ENCODE measurements around the gene FAM3D.

The FAM3D gene

DNA sequence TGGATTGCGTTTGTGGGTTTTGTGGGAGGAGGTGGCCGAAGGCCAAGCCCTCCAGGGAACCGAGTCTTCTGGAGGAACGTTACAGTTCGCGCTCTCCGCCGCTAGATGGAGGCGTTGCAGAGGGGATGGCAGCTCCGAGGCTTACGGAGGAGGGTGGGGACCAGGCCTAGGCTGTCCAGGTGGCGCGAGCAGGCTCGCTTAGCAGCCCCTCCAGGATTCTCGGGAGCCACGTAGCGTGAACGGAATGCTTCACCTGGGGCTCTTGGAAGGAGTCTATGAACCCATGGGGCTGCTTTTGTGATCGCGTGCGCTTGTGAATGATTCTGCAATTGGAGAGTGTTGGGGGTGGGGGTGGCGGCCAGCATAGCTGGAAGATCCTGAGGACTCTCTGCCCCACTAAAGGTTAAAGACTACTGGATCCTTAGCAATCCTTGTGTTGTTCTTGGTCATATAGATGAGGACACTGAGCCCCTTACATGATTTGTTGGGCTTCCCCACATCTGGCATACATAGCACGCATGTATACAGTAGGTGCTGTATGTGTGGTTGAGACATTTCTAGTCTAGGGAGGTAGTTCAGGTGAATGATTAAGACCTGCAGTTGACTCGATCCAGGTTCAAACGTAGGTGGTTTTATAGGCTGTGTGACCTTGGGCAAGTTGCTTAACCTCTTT is 25.7 kb downstream of the FAM3D start:
- TF ChIP-seq POLR2AphosphoS5 (IDR thresholded peaks at IDR 0.05; ENCODE audit: low read depth) = no peak
- TF ChIP-seq GABPA (IDR thresholded peaks at IDR 0.05; ENCODE audit: low read depth) = no peak
- TF ChIP-seq, protein P1, sequence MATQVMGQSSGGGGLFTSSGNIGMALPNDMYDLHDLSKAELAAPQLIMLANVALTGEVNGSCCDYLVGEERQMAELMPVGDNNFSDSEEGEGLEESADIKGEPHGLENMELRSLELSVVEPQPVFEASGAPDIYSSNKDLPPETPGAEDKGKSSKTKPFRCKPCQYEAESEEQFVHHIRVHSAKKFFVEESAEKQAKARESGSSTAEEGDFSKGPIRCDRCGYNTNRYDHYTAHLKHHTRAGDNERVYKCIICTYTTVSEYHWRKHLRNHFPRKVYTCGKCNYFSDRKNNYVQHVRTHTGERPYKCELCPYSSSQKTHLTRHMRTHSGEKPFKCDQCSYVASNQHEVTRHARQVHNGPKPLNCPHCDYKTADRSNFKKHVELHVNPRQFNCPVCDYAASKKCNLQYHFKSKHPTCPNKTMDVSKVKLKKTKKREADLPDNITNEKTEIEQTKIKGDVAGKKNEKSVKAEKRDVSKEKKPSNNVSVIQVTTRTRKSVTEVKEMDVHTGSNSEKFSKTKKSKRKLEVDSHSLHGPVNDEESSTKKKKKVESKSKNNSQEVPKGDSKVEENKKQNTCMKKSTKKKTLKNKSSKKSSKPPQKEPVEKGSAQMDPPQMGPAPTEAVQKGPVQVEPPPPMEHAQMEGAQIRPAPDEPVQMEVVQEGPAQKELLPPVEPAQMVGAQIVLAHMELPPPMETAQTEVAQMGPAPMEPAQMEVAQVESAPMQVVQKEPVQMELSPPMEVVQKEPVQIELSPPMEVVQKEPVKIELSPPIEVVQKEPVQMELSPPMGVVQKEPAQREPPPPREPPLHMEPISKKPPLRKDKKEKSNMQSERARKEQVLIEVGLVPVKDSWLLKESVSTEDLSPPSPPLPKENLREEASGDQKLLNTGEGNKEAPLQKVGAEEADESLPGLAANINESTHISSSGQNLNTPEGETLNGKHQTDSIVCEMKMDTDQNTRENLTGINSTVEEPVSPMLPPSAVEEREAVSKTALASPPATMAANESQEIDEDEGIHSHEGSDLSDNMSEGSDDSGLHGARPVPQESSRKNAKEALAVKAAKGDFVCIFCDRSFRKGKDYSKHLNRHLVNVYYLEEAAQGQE (IDR thresholded peaks at IDR 0.05; ENCODE audit: insufficient replicate concordance, low read depth) = no peak
- TF ChIP-seq, protein P2, sequence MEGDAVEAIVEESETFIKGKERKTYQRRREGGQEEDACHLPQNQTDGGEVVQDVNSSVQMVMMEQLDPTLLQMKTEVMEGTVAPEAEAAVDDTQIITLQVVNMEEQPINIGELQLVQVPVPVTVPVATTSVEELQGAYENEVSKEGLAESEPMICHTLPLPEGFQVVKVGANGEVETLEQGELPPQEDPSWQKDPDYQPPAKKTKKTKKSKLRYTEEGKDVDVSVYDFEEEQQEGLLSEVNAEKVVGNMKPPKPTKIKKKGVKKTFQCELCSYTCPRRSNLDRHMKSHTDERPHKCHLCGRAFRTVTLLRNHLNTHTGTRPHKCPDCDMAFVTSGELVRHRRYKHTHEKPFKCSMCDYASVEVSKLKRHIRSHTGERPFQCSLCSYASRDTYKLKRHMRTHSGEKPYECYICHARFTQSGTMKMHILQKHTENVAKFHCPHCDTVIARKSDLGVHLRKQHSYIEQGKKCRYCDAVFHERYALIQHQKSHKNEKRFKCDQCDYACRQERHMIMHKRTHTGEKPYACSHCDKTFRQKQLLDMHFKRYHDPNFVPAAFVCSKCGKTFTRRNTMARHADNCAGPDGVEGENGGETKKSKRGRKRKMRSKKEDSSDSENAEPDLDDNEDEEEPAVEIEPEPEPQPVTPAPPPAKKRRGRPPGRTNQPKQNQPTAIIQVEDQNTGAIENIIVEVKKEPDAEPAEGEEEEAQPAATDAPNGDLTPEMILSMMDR (IDR thresholded peaks at IDR 0.05; ENCODE audit: insufficient read depth, low read length) = peak; percentile 86
- peak; percentile 10 to 49 for DNase-seq (ENCODE audit: low read depth in 1 of 2, low spot score in 1 of 2)
- Histone ChIP-seq H3K27ac (replicated peaks) (no peak overlapping the region), H3K4me3 (replicated peaks; ENCODE audit: insufficient read depth, low read length) (no peak overlapping the region), H3K27me3 (ENCODE audit: insufficient read depth, poor library complexity, severe bottlenecking) (no peaks in the 10 kb centered on the region)

DNA sequence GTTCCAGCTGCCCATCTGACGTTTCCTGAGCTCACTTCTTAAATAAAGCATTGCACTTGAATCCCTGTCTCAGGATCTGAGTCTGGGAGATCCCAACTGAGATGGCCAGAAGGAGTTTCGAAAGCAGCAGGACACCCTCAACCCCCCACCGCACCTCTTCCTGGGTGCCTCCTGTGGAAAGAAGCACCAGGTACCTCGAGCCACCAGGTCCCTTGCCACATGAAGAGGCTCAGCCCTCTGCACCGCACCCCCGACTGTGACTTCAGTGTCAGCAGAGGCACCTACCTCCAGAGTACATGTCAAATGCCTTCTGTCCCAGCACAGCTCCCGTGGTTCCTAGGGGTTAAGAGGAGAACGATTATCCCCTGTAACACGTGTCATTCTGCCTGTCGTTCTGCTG is 26.7 kb downstream of the FAM3D start:
- Histone ChIP-seq H3K27me3 (ENCODE audit: insufficient read depth, poor library complexity, severe bottlenecking) (no peaks in the 10 kb centered on the region), H3K27ac (replicated peaks) (no peak overlapping the region), H3K4me3 (replicated peaks; ENCODE audit: insufficient read depth, low read length) (no peak overlapping the region)
- TF ChIP-seq POLR2AphosphoS5 (IDR thresholded peaks at IDR 0.05; ENCODE audit: low read depth) = no peak
- TF ChIP-seq, protein P1 (IDR thresholded peaks at IDR 0.05; ENCODE audit: insufficient replicate concordance, low read depth) = no peak
- no peak for TF ChIP-seq GABPA (IDR thresholded peaks at IDR 0.05; ENCODE audit: low read depth)
- TF ChIP-seq, protein P2 (IDR thresholded peaks at IDR 0.05; ENCODE audit: insufficient read depth, low read length) = no peak
- TF ChIP-seq SPI1 (IDR thresholded peaks at IDR 0.05; ENCODE audit: borderline replicate concordance, low read depth) = no peak
- DNase-seq (ENCODE audit: low read depth in 1 of 2, low spot score in 1 of 2) = no peak

DNA sequence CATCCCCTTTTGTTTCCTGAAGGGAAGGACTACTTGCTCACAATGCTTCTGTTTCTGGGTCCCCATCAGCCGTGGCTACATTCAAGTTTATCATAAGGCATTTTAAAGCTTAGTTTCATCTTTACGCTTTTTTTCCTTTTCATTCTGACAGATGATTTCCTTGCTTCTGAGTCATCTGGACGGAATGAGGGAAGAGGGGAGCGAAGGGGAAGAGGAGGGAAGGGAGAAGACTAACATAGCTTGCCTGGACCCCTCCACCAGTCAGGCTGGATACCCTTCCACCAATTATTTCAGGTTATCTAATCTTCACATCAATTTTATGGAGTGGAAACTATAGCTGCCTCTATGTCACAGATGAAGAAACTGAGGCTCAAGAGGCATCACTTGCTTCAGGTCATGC is 27.6 kb downstream of the FAM3D start:
- no peak overlapping the region for H3K4me3 ChIP-seq (replicated peaks; ENCODE audit: insufficient read depth, low read length)
- no peak for DNase-seq (ENCODE audit: low read depth in 1 of 2, low spot score in 1 of 2)
- H3K27ac ChIP-seq (replicated peaks) = no peak overlapping the region
- no peaks in the 10 kb centered on the region for H3K27me3 ChIP-seq (ENCODE audit: insufficient read depth, poor library complexity, severe bottlenecking)
- TF ChIP-seq SPI1 (IDR thresholded peaks at IDR 0.05; ENCODE audit: borderline replicate concordance, low read depth) (no peak), GABPA (IDR thresholded peaks at IDR 0.05; ENCODE audit: low read depth) (no peak), POLR2AphosphoS5 (IDR thresholded peaks at IDR 0.05; ENCODE audit: low read depth) (no peak)
- TF ChIP-seq, protein P1 (IDR thresholded peaks at IDR 0.05; ENCODE audit: insufficient replicate concordance, low read depth) = no peak

All from HL-60 (cell line).